Dermis microvascular lymphatic vessel endothelial cell (primary cell): ENCODE data around the gene CHAMP1. TPM values are rescaled to one million over a fixed set of nuclear protein-coding genes. Genes with fewer than 3 reads are reported as not detected.
A peak's percentile ranks its signal among the peaks of the same experiment; 100 is the strongest.
"Not testable (repeated sequence)": the region's sequence is repeated elsewhere in the genome, so short reads cannot be mapped to it uniquely, and the experiment has no call there.

ENCODE experiments used
- DNase-seq, 2 donors: peaks; one replicate each; pipeline versions ENCODE4 v3.0.0 to v3.0.0-alpha.2; 2010; ENCODE audit warnings: low read depth in 2 of 2
- total RNA-seq: library from RNA; depleted of rRNA; stranded (reverse); fragments of >200 nt; gene quantifications from 2 replicates; pipeline ENCODE4 v1.2.1, GENCODE V29; 2014

Gene CHAMP1
- total RNA-seq, 1 donor from 2014 or later: 9.6 TPM

DNA sequence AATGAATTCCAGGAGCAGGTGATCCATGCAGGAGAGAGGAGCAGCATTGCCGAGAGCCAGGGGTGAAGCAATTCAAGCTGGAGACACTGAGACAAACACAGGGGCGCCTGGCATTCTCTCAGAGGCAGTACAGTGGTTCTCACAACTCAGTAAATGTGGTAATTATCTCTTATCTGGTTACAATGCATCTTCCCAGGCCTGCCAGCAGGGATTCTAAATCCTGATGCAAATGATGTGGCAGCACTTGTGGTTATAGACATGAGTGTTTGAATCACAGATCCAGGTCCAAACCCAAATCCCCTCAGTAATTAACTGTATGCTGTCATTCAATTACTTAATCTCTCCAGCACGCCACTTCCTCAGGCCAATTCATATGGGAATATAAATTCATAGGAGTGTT lies 19.6 kb downstream of the CHAMP1 start:
- not testable (repeated sequence) for DNase-seq

- DNase-seq: no peak
Observed at GRCh38 chr13:114334305-114335053, 20.2 kb downstream of the CHAMP1 start.

DNA sequence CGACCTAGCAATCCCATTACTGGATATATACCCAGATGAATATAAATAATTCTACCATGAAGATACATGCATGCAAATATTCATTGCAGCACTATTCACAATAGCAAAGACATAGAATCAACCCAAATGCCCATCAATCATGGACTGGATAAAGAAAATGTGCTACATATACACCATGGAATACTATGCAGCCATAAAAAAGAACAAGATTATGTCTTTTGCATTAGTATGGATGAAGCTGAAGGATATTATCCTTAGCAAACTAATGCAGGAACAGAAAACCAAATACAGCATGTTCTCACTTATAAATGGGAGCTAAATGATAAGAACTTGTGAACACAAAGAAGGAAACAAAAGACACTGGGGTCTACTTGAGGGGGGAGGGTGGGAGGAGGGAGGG lies 22.2 kb downstream of the CHAMP1 start:
- not testable (repeated sequence) for DNase-seq

GRCh38 chr13:114338959-114339358 lies 24.7 kb downstream of the CHAMP1 start:
- DNase-seq: no peak

- DNase-seq: peak; percentile 31 to 54
Observed at GRCh38 chr13:114339857-114340534, 25.7 kb downstream of the CHAMP1 start.

GRCh38 chr13:114341003-114341777 lies 26.9 kb downstream of the CHAMP1 start:
- no peak for DNase-seq

- not testable (repeated sequence) for DNase-seq
Observed at GRCh38 chr13:114347256-114347655, 33.0 kb downstream of the CHAMP1 start.

- peak in 1 of 2 donors; percentile 28 for DNase-seq
Observed at GRCh38 chr13:114352763-114353162, 38.5 kb downstream of the CHAMP1 start.

GRCh38 chr13:114353382-114353781 lies 39.1 kb downstream of the CHAMP1 start:
- DNase-seq: not testable (repeated sequence)

Other genes starting within 250 kb of the CHAMP1 start
- gene RASA3, start 181.9 kb upstream of the CHAMP1 start, total RNA-seq: 30.7 and 33.9 TPM in 2 replicates
- not detected in 2 replicates for gene CFAP97D2, start 135.2 kb upstream of the CHAMP1 start, total RNA-seq
- gene CDC16, start 79.6 kb upstream of the CHAMP1 start, total RNA-seq: 28.8 and 40.3 TPM in 2 replicates
- 12.2 and 20.6 TPM in 2 replicates for gene UPF3A, start 32.9 kb upstream of the CHAMP1 start, total RNA-seq